Fibroblast of lung (primary cell): ENCODE data around the gene DUSP8. TPM values are rescaled to one million over a fixed set of nuclear protein-coding genes. Genes with fewer than 3 reads are reported as not detected.

Source experiments
- DNase-seq, 2 donors: peaks; one replicate each; pipeline versions ENCODE4 v3.0.0 to v3.0.0-alpha.2; 2010; ENCODE audit warnings: low read depth in 2 of 2
- H2AFZ ChIP-seq: 2 replicates; pipeline ENCODE4 v1.5.1; 2012; ENCODE audit warnings: low read length, control low read depth, inconsistent platforms
- H3K27ac ChIP-seq: 2 replicates; pipeline ENCODE4 v1.5.1; 2011; ENCODE audit warnings: low read length, control low read depth; ENCODE audit not compliant: insufficient read depth
- H3K27me3 ChIP-seq: 2 replicates; pipeline ENCODE4 v1.5.1; 2011; ENCODE audit warnings: mild to moderate bottlenecking, low read length; ENCODE audit not compliant: control insufficient read depth, insufficient read depth
- H3K36me3 ChIP-seq: 2 replicates; pipeline ENCODE4 v1.5.1; 2011; ENCODE audit warnings: low read length; ENCODE audit not compliant: control insufficient read depth, insufficient read depth
- H3K4me1 ChIP-seq: 2 replicates; pipeline ENCODE4 v1.5.1; 2011; ENCODE audit warnings: low read length; ENCODE audit not compliant: control insufficient read depth, insufficient read depth; ENCODE audit errors: extremely low read depth
- H3K4me2 ChIP-seq: 2 replicates; pipeline ENCODE4 v1.5.1; 2011; ENCODE audit warnings: low read length, control low read depth; ENCODE audit not compliant: insufficient read depth; ENCODE audit errors: extremely low read depth
- H3K4me3 ChIP-seq, 4 experiments: fragments of 200-600 bp in 1 of 4; sonication (generic) in 1 of 4; replicated peaks in 1 of 4; 2 replicates each; pipeline ENCODE4 v1.5.1; 2011 to 2016; ENCODE audit warnings: low read length in 4 of 4, low read depth in 3 of 4, mild to moderate bottlenecking in 3 of 4, control low read depth in 2 of 4, inconsistent platforms in 1 of 4, mixed read lengths in 1 of 4; ENCODE audit not compliant: insufficient read depth in 1 of 4; ENCODE audit errors: control extremely low read depth in 1 of 4
- H3K79me2 ChIP-seq: 2 replicates; pipeline ENCODE4 v1.5.1; 2012; ENCODE audit warnings: mild to moderate bottlenecking, low read length, inconsistent platforms; ENCODE audit not compliant: control insufficient read depth, insufficient read depth
- H3K9ac ChIP-seq: 2 replicates; pipeline ENCODE4 v1.5.1; 2011; ENCODE audit warnings: mild to moderate bottlenecking, low read length, control low read depth; ENCODE audit not compliant: insufficient read depth
- H3K9me3 ChIP-seq: 2 replicates; pipeline ENCODE4 v1.5.1; 2012; ENCODE audit warnings: low read depth, low read length; ENCODE audit not compliant: control insufficient read depth, insufficient read depth
- H4K20me1 ChIP-seq: 2 replicates; pipeline ENCODE4 v1.5.1; 2011; ENCODE audit warnings: low read length; ENCODE audit not compliant: control insufficient read depth, insufficient read depth; ENCODE audit errors: extremely low read depth
- CTCF ChIP-seq, 2 donors: IDR thresholded peaks in 1 of 2; conservative IDR thresholded peaks in 1 of 2; 1 replicate in 1 of 2; 2 replicates in 1 of 2; pipeline ENCODE4 v1.5.1; 2011 to 2012; ENCODE audit warnings: low read length in 2 of 2, control low read depth in 1 of 2, inconsistent platforms in 1 of 2, low read depth in 1 of 2, mild to moderate bottlenecking in 1 of 2
- EZH2 ChIP-seq: IDR thresholded peaks from 2 replicates; pipeline ENCODE4 v1.5.1; 2012; ENCODE audit warnings: low read length, control low read depth, mild to moderate bottlenecking; ENCODE audit errors: missing control alignments
- polyA plus RNA-seq, 2 donors: library from polyadenylated mRNA; depleted of rRNA in 1 of 2; stranded (reverse) in 1 of 2; unstranded in 1 of 2; fragments of >200 nt; gene quantifications; 2 replicates each; pipeline ENCODE4 v1.2.1, GENCODE V29; 2011 to 2012; ENCODE audit warnings: missing spikeins in 1 of 2
- total RNA-seq: library from RNA; depleted of rRNA; stranded (reverse); fragments of >200 nt; gene quantifications from 2 replicates; pipeline ENCODE4 v1.2.1, GENCODE V29; 2014

DUSP8 gene
- total and polyA plus RNA-seq, 2 donors (not counting 1 experiment from before 2014, with no cell fraction given) = 0.62 to 0.66 TPM

- Histone ChIP-seq H3K4me3 (peak overlapping the region in 1 of 4 experiments; percentile 57), H3K27me3 (peaks cover 28% of the 10 kb centered on the region), H3K4me1 (no peaks in the 10 kb centered on the region), H3K27ac (no peak overlapping the region), H3K79me2 (no peaks in the 10 kb centered on the region), H2AFZ (no peak overlapping the region), H3K4me2 (no peak overlapping the region), H3K9ac (no peak overlapping the region), H3K9me3 (no peaks in the 10 kb centered on the region), H3K36me3 (no peaks in the 10 kb centered on the region), H4K20me1 (no peaks in the 10 kb centered on the region)
- no peak for DNase-seq
- TF ChIP-seq EZH2 (no peak), CTCF (conservative IDR thresholded peaks at IDR 0.05 in 1 of 2, IDR thresholded peaks at IDR 0.05 in 1 of 2; ENCODE audit: low read depth in 1 of 2, low read length in 2 of 2) (no peak)
Measured at GRCh38 chr11:1571760-1572196, 293 bp downstream of the DUSP8 start.

- H3K79me2 ChIP-seq = no peaks in the 10 kb centered on the region
- no peaks in the 10 kb centered on the region for H3K36me3 ChIP-seq
- peak overlapping the region; percentile 9 to 57 (median 21) for H3K4me3 ChIP-seq
- no peaks in the 10 kb centered on the region for H3K9me3 ChIP-seq
- H3K27ac ChIP-seq = no peak overlapping the region
- TF ChIP-seq EZH2 (peak; percentile 89), CTCF (conservative IDR thresholded peaks at IDR 0.05 in 1 of 2, IDR thresholded peaks at IDR 0.05 in 1 of 2; ENCODE audit: low read depth in 1 of 2, low read length in 2 of 2) (no peak)
- no peak for DNase-seq
- H4K20me1 ChIP-seq = no peaks in the 10 kb centered on the region
- H3K9ac ChIP-seq = no peak overlapping the region
- no peaks in the 10 kb centered on the region for H3K4me1 ChIP-seq
- H2AFZ ChIP-seq = no peak overlapping the region
- H3K4me2 ChIP-seq = no peak overlapping the region
- peaks cover 28% of the 10 kb centered on the region for H3K27me3 ChIP-seq
Measured at GRCh38 chr11:1570896-1571759, 943 bp downstream of the DUSP8 start.

GRCh38 chr11:1570531-1570895, 1.6 kb downstream of the DUSP8 start:
- no peaks in the 10 kb centered on the region for H4K20me1 ChIP-seq
- TF ChIP-seq CTCF (conservative IDR thresholded peaks at IDR 0.05 in 1 of 2, IDR thresholded peaks at IDR 0.05 in 1 of 2; ENCODE audit: low read depth in 1 of 2, low read length in 2 of 2) (no peak), EZH2 (no peak)
- H3K27me3 ChIP-seq = peaks cover 28% of the 10 kb centered on the region
- H2AFZ ChIP-seq = no peak overlapping the region
- no peak overlapping the region for H3K4me2 ChIP-seq
- no peak for DNase-seq
- H3K4me1 ChIP-seq = no peaks in the 10 kb centered on the region
- no peaks in the 10 kb centered on the region for H3K36me3 ChIP-seq
- no peaks in the 10 kb centered on the region for H3K79me2 ChIP-seq
- no peak overlapping the region for H3K9ac ChIP-seq
- H3K9me3 ChIP-seq = no peaks in the 10 kb centered on the region
- no peak overlapping the region for H3K27ac ChIP-seq
- peak overlapping the region in 1 of 4 experiments; percentile 57 for H3K4me3 ChIP-seq
